ENCODE measurements around the gene PXDN. TPM values are rescaled to one million over a fixed set of nuclear protein-coding genes. Genes with fewer than 3 reads are reported as not detected.

Gene PXDN
- total RNA-seq, 1 experiment from 2014 or later, result 146 TPM

- no peak overlapping the region for H3K4me3 Mint-ChIP-seq
- peaks cover 33% of the 10 kb centered on the region for H3K4me1 Mint-ChIP-seq
- POLR2A ChIA-PET, result no interaction called here
- no peak for DNase-seq (ENCODE audit: low spot score)
- H3K27ac Mint-ChIP-seq, result no peak overlapping the region
- H3K36me3 Mint-ChIP-seq, result peaks cover 15% of the 10 kb centered on the region
- no peak for ATAC-seq
- peaks cover 2% of the 10 kb centered on the region for H3K27me3 Mint-ChIP-seq (ENCODE audit: low read depth)
- no peak for TF ChIP-seq JUN (CRISPR knock-in tag; IDR thresholded peaks at IDR 0.05)
- TF ChIP-seq NR3C1 (CRISPR knock-in tag; conservative IDR thresholded peaks at IDR 0.05; ENCODE audit: low read depth), result no peak
- no peak for TF ChIP-seq RORB (CRISPR knock-in tag; IDR thresholded peaks at IDR 0.05)
- no peak for TF ChIP-seq IRF1 (CRISPR knock-in tag; IDR thresholded peaks at IDR 0.05)
- no peak for TF ChIP-seq ZNF317 (CRISPR knock-in tag; IDR thresholded peaks at IDR 0.05; ENCODE audit: borderline replicate concordance, low read depth)
- no peak for TF ChIP-seq PRDM15 (CRISPR knock-in tag; IDR thresholded peaks at IDR 0.05)
- CTCF ChIA-PET, result interaction anchor here (1.2 to 3.3 kb wide), 3 partner anchors 8 to 30 kb away, joined by 4 to 15 read pairs (median 4); no protein-coding TSS in a partner anchor
- peaks cover 12% of the 10 kb centered on the region for H3K9me3 Mint-ChIP-seq
Observed at GRCh38 chr2:1739961-1740715, 4.2 kb downstream of the PXDN start.

- Mint-ChIP-seq H3K4me3 (no peak overlapping the region), H3K4me1 (peaks cover 30% of the 10 kb centered on the region), H3K27me3 (ENCODE audit: low read depth) (no peaks in the 10 kb centered on the region; the same call in 1 of the 2 replicates), H3K36me3 (peaks cover 19% of the 10 kb centered on the region), H3K9me3 (peaks cover 15% of the 10 kb centered on the region), H3K27ac (0 out of 2 replicates have a peak overlapping the region, but pooled peaks have one; percentile 22)
- ATAC-seq (no peak), DNase-seq (ENCODE audit: low spot score) (no peak)
- CTCF ChIA-PET, result interaction anchor here (1.0 to 3.3 kb wide), 3 partner anchors 11 to 688 kb away, joined by 3 to 15 read pairs (median 13); no protein-coding TSS in a partner anchor
- POLR2A ChIA-PET, result no interaction called here
- no peak for TF ChIP-seq TEAD4 (CRISPR knock-in tag; IDR thresholded peaks at IDR 0.05)
- TF ChIP-seq ZNF219 (CRISPR knock-in tag; IDR thresholded peaks at IDR 0.05; ENCODE audit: borderline replicate concordance), result no peak
- TF ChIP-seq GABPB1 (CRISPR knock-in tag; IDR thresholded peaks at IDR 0.05), result no peak
- no peak for TF ChIP-seq ZNF281 (CRISPR knock-in tag; IDR thresholded peaks at IDR 0.05)
- no peak for TF ChIP-seq SMAD3 (CRISPR knock-in tag; IDR thresholded peaks at IDR 0.05; ENCODE audit: borderline replicate concordance)
- no peak for TF ChIP-seq E2F1 (CRISPR knock-in tag; IDR thresholded peaks at IDR 0.05)
- TF ChIP-seq MAX (CRISPR knock-in tag; IDR thresholded peaks at IDR 0.05), result no peak
- TF ChIP-seq OVOL2 (CRISPR knock-in tag; IDR thresholded peaks at IDR 0.05; ENCODE audit: borderline replicate concordance), result no peak
- no peak for TF ChIP-seq USF1 (CRISPR knock-in tag; IDR thresholded peaks at IDR 0.05)
- TF ChIP-seq ETV6 (CRISPR knock-in tag; IDR thresholded peaks at IDR 0.05), result no peak
- no peak for TF ChIP-seq AFF4 (CRISPR knock-in tag; IDR thresholded peaks at IDR 0.05; ENCODE audit: borderline replicate concordance)
- TF ChIP-seq E2F5 (CRISPR knock-in tag; IDR thresholded peaks at IDR 0.05), result no peak
- TF ChIP-seq ZNF423 (CRISPR knock-in tag; IDR thresholded peaks at IDR 0.05), result no peak
Observed at GRCh38 chr2:1739322-1739957, 4.9 kb downstream of the PXDN start.
